PC-3 (cell line): Measurements from ENCODE around the gene EGFL7.

Experiments used
- EZH2 ChIP-seq: fragments of 300-600 bp; sonication (generic); IDR thresholded peaks from one replicate; pipeline ENCODE4 v1.6.1; 2017; ENCODE audit warnings: antibody characterized with exemption, mild to moderate bottlenecking, low read length; ENCODE audit not compliant: unreplicated experiment
- EZH2phosphoT487 ChIP-seq: fragments of 300-600 bp; sonication (generic); IDR thresholded peaks from 2 replicates; pipeline ENCODE4 v1.6.1; 2018; ENCODE audit warnings: mild to moderate bottlenecking, antibody characterized with exemption, low read length, borderline replicate concordance
- TF ChIP-seq, protein P1 (sequence below): fragments of 300-600 bp; sonication (generic); conservative IDR thresholded peaks from 2 replicates; pipeline ENCODE4 v1.5.1; 2017; ENCODE audit warnings: antibody characterized with exemption, low read depth, mild to moderate bottlenecking, low read length

DNA sequence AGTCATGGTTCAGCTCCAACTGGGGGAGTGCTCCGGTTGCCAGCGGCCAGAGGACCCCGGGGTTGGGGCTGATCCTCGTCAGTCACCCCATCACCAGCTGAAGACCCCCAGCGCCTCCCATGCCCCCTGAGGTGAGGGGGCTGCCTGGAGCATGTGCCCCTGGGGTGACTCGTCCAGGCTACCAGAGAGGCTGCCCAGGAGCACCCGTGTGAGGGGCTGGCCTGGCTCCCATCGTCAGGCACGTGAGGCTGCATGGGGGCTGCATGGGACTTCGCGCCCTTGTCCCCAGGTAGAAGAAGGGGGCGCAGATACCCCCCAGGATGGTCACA is 46.4 kb upstream of the EGFL7 start:
- TF ChIP-seq EZH2 (no peak), EZH2phosphoT487 (no peak)
- TF ChIP-seq, protein P1, sequence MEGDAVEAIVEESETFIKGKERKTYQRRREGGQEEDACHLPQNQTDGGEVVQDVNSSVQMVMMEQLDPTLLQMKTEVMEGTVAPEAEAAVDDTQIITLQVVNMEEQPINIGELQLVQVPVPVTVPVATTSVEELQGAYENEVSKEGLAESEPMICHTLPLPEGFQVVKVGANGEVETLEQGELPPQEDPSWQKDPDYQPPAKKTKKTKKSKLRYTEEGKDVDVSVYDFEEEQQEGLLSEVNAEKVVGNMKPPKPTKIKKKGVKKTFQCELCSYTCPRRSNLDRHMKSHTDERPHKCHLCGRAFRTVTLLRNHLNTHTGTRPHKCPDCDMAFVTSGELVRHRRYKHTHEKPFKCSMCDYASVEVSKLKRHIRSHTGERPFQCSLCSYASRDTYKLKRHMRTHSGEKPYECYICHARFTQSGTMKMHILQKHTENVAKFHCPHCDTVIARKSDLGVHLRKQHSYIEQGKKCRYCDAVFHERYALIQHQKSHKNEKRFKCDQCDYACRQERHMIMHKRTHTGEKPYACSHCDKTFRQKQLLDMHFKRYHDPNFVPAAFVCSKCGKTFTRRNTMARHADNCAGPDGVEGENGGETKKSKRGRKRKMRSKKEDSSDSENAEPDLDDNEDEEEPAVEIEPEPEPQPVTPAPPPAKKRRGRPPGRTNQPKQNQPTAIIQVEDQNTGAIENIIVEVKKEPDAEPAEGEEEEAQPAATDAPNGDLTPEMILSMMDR: no peak
